Stimulated activated naive CD4-positive, alpha-beta T cell (primary cell): ENCODE results near the gene ACVR1.
"Not testable (repeated sequence)": the region's sequence is repeated elsewhere in the genome, so short reads cannot be mapped to it uniquely, and the experiment has no call there.

ENCODE experiments used
- DNase-seq, 6 experiments: peaks; one replicate each; lab custom pipeline; 2025; lab: John Stamatoyannopoulos, UW

Gene ACVR1

DNA sequence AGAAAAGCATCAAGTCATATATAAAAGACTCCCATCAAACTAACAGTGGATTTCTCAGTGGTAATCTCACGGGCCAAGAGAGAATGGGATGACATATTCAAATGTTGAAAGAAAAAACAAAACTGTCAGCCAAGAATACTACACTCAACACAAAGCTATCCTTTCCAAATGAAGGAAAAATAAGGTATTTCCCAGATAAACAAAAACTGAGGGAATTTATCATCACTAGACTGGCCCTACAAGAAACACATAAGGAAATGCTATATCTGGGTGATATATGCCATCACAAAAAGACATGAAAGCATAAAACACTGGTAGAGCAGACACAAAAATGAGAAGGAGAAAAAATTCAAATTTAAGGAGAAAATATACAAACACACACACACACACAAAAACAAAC lies 118.6 kb downstream of the ACVR1 start:
- DNase-seq: no peak

DNA sequence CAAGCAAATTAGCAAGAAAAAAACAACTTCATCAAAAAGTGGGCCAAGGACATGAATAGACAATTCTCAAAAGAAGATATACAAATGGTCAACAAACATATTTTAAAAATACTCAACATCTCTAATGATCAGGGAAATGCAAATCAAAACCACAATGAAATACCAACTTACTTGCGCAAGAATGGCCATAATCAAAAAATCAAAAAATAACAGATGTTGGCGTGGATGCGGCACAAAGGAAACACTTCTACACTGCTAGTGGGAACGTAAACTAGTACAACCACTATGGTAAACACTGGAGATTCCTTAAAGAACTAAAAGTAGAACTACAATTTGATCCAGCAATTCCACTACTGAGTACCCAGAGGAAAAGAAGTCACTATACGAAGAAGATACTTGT lies 119.7 kb downstream of the ACVR1 start:
- DNase-seq: not testable (repeated sequence)

GRCh38 chr2:157751462-157752058 lies 124.6 kb downstream of the ACVR1 start:
- DNase-seq: peak in 3 of 6 experiments; percentile 10 to 14 (median 11)

DNA sequence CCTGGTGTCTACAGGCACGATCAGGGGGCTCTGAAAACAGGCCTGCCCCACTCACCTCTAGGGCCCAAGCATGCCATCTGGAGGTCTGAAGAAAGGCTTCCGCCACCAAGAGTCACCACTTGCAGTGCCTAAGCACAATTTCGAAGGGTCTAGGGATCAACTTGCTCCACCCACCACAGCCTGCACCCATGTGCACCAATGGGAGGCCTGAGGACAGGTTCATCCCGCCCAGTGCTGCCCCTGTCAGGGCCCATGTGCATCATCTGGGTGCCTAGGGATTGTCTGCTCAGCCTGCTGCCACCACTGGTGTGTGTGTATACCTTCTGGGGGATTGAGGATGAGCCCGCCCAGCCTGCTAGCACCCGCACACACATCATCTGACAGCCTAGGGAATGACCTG lies 126.4 kb downstream of the ACVR1 start:
- DNase-seq: no peak

DNA sequence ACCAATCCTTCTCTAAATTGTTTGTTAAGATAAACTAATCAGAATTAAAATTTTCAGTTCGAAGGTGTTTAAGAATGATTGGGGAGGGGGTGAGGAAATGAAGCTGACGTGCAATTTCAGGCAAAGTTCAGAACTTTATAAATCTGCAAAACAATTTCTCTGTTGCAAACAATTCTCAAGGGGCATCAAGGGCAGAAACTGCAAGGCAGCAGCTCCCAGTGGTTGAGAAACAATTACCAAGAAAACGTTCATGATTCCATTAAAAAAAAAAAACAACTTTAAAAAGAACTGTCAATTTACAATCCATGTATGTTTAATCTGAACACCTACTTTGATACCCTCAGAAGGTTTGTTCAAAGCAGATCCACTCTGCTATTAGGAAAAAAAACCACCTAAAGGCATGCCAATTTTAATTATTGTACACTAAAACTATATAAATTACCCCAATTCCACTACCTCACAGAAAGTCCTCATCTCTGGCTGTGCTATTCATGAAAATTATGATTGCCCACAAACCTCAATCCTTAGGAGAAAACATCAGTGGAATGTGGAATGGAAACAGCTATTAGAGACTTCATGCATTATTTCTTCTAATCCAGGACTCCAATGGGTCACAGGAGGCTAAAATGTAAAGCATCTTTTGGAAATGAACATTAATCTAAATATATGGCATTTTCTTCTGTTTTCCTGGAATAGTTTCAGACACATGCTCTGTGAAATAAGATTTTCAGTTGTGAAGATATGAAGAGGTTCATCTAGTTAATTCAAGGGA lies 127.6 kb downstream of the ACVR1 start:
- DNase-seq: no peak

DNA sequence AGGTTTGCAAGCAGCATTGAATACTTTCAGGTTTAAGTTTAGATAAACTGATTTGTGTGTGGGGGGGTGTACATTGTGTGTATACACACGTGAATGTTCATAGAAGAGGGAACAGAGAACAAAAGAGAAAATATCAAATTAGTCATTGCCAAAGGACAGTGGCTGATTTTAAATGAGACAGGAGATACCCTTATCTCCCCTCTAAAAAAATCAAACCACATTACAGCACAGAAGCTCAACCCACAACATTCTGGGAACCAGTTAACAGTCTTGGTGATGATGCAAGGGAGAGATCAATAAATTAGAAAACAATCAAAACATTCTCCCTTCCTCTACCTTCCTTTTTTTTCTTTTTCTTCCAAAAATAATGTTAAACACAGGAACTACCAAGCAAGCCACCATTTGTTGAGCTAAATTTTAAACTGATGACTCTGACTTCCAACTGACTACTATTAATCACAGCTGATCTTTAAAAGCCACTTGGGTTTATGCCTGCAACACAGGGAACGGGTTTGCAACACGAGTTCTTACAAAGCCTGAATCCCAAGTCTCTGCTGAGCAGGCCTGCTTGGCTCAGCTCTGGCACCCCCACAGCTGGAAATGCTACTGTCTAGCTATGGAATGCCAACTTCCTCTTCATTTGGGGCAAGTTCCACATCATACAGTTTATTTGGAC lies 128.3 kb downstream of the ACVR1 start:
- no peak for DNase-seq

DNA sequence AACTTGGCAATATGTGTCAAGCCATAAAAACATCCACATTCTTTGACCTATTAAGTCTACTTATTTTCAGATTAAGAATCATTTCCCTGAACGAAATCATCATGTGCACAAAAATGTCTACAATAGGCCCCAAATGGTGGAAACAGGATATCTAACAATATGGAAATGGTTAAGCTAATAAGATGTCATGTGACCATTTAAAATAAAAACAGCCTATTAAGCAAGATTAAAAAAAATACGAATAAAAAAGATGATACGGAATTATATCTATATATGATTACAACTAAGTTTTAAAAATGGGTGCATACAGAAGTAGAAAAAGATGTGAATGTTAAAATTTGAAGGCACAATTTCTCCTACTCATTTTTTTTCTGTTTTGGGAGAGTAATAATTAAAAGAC lies 128.8 kb downstream of the ACVR1 start:
- DNase-seq: no peak

DNA sequence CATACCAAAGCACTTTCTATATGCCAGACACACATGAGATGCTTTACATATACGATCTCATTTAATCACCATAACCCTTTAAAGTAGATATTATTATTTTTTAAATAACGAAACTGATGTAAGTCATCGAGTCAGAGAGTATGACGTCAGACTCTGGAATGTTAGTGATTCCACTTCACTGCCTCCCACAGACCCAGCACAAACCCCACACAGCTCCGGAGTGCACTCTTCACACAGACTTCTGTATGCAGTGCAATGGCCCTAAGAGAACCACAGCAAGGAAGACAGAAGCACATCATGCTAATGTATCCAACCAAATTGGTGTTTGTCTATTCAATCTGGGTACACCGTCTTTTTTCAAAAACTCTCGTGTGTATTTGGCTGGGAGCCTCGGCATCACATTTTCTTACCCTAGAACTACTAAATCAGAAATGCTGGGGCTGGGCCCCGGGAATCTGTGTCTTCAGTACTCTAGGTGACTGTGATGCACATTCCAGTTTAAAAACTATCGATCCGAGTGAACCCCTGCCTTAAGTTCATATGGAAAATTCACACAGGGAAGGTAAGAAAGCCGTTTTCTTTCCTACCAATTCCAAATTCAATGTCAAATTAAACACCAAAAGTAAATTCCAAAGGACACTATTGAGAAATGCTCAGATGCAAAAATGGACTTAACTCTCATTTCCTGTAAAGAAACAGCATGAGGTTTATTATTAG lies 129.7 kb downstream of the ACVR1 start:
- DNase-seq: no peak

DNA sequence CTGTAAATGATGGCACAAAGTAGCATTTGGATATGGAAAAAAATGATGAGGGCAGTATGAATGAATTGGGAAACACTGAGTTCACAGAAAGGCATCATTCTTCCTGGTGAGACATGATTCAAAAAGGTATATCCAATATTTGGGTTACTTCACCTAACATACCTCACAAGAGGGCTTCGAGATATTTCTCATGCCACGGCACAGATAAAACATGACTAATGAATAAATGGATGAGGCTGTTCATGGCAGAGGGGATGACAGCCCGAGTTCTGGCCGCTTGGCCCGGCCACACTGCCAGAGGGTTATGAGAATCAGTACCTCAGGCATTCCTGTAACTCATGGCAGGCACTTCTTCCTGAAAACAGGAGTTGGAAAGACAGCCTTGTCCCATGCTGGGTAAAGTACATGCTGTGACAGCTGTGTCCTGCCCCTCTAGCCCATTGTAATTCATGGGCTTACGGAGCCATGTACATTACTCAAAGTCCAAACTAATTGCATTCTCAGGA lies 131.5 kb downstream of the ACVR1 start:
- no peak for DNase-seq

DNA sequence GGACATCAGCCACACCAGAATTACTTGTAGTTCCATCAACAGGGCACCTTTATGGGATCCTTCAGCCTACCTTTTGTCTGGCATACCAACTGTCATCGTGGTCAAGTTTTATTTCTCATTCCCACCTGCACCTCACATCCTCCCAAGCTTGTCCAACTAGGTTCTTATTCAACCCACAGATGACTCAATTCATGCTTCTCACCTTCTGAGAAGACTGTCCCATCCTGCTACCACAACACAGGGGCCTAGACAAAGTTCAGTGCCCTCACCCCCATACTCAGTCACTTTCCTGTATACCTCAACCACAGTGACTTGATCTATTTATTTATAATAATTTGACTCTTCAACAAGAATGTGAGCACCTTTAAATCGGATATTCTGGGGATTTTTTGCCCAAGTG lies 133.1 kb downstream of the ACVR1 start:
- no peak for DNase-seq

GRCh38 chr2:157741819-157742484 lies 134.2 kb downstream of the ACVR1 start:
- no peak for DNase-seq

DNA sequence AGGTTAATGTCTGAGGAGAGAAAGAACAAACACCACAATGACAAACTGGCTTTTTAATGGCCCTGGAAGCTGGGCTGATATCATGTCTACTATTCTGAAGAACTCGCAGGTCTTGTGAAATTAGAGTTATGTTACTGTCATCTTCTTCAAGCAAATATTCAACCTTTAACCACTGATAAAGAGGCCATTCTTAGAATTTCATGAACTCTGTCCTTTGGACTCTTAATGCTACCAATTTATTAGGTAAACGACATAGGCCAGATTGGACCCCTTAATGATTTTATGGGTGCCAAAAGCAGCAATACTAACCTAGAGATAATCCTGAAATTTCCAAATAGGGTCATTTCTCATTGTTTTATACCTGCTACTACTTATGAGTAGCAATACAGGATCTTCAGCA lies 138.5 kb downstream of the ACVR1 start:
- no peak for DNase-seq

DNA sequence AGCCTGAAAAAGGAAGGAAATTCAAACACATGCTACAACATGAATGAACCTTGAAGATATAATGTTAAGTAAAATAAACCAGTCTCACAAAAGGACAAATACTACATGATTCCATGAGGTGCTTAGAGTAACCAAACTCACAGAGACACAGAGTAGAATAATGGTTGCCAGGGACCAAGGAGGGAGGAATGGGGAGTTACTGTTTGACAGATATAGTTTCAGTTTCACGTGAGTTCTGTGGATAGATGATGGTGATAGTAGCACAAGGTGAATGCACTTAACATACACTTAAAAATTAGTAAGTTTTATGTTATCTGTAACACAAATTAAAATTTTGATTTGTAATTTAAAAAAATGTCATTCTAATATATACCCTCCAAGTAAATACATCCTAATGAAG lies 140.6 kb downstream of the ACVR1 start:
- no peak for DNase-seq

DNA sequence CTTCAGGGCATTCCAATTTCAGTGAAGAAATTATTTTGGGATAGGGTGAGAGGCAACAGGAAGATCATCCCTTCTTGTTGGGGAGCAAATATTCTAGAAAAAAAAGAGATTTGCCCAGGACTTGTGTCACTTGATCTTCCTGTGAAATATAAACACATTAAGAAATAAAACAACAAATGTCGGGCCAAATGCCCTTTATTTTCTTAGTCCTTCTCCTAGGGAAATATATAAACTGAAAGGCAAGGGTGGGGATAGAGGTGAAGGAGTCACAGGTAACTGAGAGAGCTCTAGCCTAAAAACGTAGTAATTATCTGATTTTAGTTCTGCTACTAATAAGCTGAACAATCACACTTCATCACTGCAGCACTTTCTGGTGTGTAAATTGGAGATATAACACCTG lies 142.9 kb downstream of the ACVR1 start:
- no peak for DNase-seq

DNA sequence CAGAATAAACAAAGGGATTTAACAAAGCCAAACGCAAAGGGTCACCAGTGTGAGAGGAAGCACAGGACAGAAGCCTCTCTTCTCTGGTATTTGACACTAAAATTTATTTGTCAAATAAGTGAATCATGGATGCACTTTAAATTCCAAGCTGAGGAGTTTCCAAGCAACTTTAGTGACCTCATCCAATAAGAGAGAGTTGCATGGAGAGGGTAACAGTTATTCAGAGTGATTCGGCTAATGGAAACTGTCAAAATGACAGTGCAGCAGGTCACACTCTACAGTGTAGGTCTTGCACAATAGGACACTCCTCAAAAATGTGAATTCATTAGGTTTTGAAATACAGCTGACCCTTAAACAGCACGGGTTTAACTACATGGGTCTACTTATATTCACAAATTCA lies 143.5 kb downstream of the ACVR1 start:
- DNase-seq: no peak

DNA sequence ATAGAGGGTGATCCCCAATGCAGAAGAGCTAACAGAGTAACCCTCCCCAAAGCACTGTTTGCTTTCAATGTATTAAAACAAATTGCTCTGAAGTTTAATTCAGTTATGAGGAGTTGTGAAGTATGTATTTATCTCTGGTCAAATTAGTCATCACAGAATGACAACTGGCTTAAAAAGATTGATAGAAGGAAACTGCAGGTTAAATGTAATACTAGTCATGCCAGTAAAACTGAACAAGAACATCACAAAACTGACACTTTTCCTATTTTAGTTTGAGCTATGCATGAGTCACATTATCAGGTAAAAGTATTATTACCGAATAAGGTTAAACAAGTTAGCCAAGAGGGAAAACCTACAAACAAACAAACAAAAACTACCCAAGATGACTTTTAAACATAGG lies 148.4 kb downstream of the ACVR1 start:
- no peak for DNase-seq

GRCh38 chr2:157726946-157727345 lies 149.2 kb downstream of the ACVR1 start:
- no peak for DNase-seq

DNA sequence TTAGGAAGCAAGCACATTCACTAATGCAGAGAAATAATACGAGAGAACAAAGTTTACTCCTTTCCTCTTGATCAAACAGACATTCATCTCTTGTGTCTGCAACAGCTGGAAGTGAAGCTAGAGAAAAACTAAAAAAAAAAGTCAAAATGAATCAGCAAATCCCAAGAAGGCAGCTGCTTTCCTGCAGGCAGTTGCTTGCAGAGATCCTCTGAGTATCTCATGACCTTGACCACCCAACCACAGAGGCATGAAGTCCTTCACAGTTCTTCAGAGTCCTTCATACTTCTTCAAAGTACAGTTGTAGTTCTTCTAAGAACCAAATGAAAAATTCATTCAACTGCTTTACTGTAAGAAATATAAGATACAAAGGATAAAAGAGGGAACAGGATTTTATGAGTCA lies 150.3 kb downstream of the ACVR1 start:
- DNase-seq: no peak

GRCh38 chr2:157722580-157723234 lies 153.4 kb downstream of the ACVR1 start:
- DNase-seq: no peak

- no peak for DNase-seq
Measured at GRCh38 chr2:157720504-157720903, 155.6 kb downstream of the ACVR1 start.

DNA sequence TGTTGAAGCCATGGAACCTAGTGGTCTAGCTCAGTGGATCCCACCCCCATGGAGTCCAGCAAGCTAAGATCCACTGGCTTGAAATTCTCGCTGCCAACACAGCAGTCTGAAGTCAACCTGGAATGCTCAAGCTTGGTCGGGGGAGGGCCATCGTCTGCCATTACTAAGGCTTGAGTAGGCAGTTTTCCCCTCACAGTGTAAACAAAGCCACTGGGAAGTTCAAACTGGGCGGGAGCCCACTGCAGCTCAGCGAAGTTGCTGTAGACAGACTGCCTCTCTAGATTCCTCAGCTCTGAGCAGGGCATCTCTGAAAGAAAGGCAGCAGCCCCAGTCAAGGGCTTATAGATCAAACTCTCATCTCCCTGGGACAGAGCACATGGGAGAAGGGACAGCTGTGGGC lies 171.5 kb downstream of the ACVR1 start:
- not testable (repeated sequence) for DNase-seq
